Measurements from ENCODE around the gene TNS3. TPM values are rescaled to one million over a fixed set of nuclear protein-coding genes. Genes with fewer than 3 reads are reported as not detected.

Gene TNS3
- total RNA-seq, 4 donors from 2014 or later, result 6.6 to 16.0 (median 9.6) TPM

- H3K36me3 ChIP-seq, result no peaks in the 10 kb centered on the region
- no peaks in the 10 kb centered on the region for H3K9me3 ChIP-seq
- no peaks in the 10 kb centered on the region for H3K27me3 ChIP-seq
- no peak for DNase-seq
- 18 to 48% methylated on average over 1 of the region's 1 CpG for WGBS, 2 donors
- no peak overlapping the region for H3K4me3 ChIP-seq
- intact Hi-C loops (cut with DNase I), result no loop called here
- TF ChIP-seq POLR2A (IDR thresholded peaks at IDR 0.05) (no peak), CTCF (IDR thresholded peaks at IDR 0.05) (no peak)
- no peak overlapping the region for H3K27ac ChIP-seq
- peaks cover 0 to 4% (median 0%) of the 10 kb centered on the region in 3 donors for H3K4me1 ChIP-seq
Measured at GRCh38 chr7:47233996-47234395, 347.9 kb downstream of the TNS3 start.

GRCh38 chr7:47232751-47233412 lies 349.0 kb downstream of the TNS3 start:
- no peaks in the 10 kb centered on the region for H3K27me3 ChIP-seq
- TF ChIP-seq POLR2A (IDR thresholded peaks at IDR 0.05) (no peak), CTCF (IDR thresholded peaks at IDR 0.05) (no peak)
- intact Hi-C loops (cut with DNase I), result no loop called here
- no peaks in the 10 kb centered on the region for H3K9me3 ChIP-seq
- no peaks in the 10 kb centered on the region for H3K36me3 ChIP-seq
- DNase-seq, result no peak
- WGBS, 2 donors, result 76 to 78% methylated on average over 8 of the region's 8 CpGs
- no peak overlapping the region for H3K27ac ChIP-seq
- no peak overlapping the region for H3K4me3 ChIP-seq
- peaks cover 0 to 4% (median 0%) of the 10 kb centered on the region in 3 donors for H3K4me1 ChIP-seq

- DNase-seq, result no peak
- 92 to 100% methylated on average over 1 of the region's 1 CpG for WGBS, 2 donors
- TF ChIP-seq CTCF (IDR thresholded peaks at IDR 0.05) (no peak), POLR2A (IDR thresholded peaks at IDR 0.05) (no peak)
- intact Hi-C loops (cut with DNase I), result no loop called here
- Histone ChIP-seq H3K27me3 (no peaks in the 10 kb centered on the region), H3K4me1 (peaks cover 0 to 3% (median 0%) of the 10 kb centered on the region in 3 donors), H3K36me3 (no peaks in the 10 kb centered on the region), H3K4me3 (no peak overlapping the region), H3K9me3 (no peaks in the 10 kb centered on the region), H3K27ac (no peak overlapping the region)
Measured at GRCh38 chr7:47231627-47232026, 350.3 kb downstream of the TNS3 start.

GRCh38 chr7:47231032-47231431 lies 350.9 kb downstream of the TNS3 start:
- Histone ChIP-seq H3K27me3 (no peaks in the 10 kb centered on the region), H3K4me3 (no peak overlapping the region), H3K4me1 (no peaks in the 10 kb centered on the region), H3K27ac (no peak overlapping the region), H3K9me3 (no peaks in the 10 kb centered on the region), H3K36me3 (no peaks in the 10 kb centered on the region)
- intact Hi-C loops (cut with DNase I), result no loop called here
- TF ChIP-seq POLR2A (IDR thresholded peaks at IDR 0.05), result no peak
- no peak for TF ChIP-seq CTCF (IDR thresholded peaks at IDR 0.05)
- no peak for DNase-seq
- WGBS, 2 donors, result 83 to 98% methylated on average over 3 of the region's 3 CpGs

GRCh38 chr7:47228386-47229014 lies 353.4 kb downstream of the TNS3 start:
- Histone ChIP-seq H3K36me3 (no peaks in the 10 kb centered on the region), H3K4me3 (no peak overlapping the region), H3K27ac (no peak overlapping the region), H3K9me3 (no peaks in the 10 kb centered on the region), H3K27me3 (no peaks in the 10 kb centered on the region), H3K4me1 (no peaks in the 10 kb centered on the region)
- no peak for DNase-seq
- intact Hi-C loops (cut with DNase I), result no loop called here
- WGBS, 2 donors, result 78 to 89% methylated on average over 11 of the region's 11 CpGs
- no peak for TF ChIP-seq POLR2A (IDR thresholded peaks at IDR 0.05)
- TF ChIP-seq CTCF (IDR thresholded peaks at IDR 0.05), result no peak
